Choroid plexus epithelial cell (primary cell): ENCODE results near the gene TDRD15.
"Not testable (repeated sequence)": the region's sequence is repeated elsewhere in the genome, so short reads cannot be mapped to it uniquely, and the experiment has no call there.

Experiments used
- DNase-seq: peaks from one replicate; pipeline ENCODE4 v3.0.0-alpha.2; 2010; ENCODE audit warnings: low read depth
- H3K4me3 ChIP-seq: 2 replicates; pipeline ENCODE4 v1.5.1; 2011; ENCODE audit warnings: low read depth, mild to moderate bottlenecking, control low read depth, low read length, moderate library complexity
- CTCF ChIP-seq: conservative IDR thresholded peaks from 2 replicates; pipeline ENCODE4 v1.5.1; 2011; ENCODE audit warnings: low read depth, mild to moderate bottlenecking, control low read depth, inconsistent platforms, low read length, moderate library complexity

TDRD15 gene

DNA sequence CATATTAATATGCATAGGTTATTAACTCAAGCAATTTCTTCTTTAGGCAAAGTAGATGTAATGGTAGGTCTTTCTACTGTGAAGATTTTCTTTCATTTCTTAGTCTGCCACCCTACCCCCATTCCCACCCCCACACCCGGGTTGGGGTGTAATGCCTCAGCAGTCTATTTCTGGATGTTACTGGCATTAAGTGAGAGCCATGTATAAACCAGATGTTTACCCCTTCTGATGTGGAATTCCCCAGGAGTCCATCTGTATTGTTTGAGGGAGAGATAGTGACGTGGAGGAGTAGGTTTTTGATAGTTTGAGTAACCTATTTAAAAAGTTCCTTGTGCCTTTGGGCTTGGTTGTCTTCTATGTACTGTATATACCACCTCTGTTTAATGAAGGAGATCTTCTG lies 11.8 kb downstream of the TDRD15 start:
- DNase-seq, result no peak
- H3K4me3 ChIP-seq, result no peak overlapping the region
- TF ChIP-seq CTCF, result no peak

DNA sequence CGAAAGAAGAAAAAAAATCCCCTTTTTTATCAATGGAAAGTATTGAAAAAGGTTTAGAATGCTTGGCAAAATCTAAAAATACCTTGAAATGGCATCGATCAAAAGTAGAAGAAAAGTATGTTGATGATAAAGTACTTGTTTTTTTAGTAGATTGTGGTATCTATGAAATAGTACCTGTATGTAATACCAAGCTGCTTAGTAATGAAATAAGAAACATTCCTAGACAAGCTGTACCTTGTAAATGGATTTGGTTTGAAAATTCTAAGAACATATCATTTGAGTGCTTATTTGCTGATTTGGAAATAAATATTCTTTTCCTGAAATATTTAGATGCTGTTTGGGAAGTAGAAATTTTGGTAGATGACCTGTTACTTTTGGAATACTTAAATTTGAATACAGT lies 18.4 kb downstream of the TDRD15 start:
- no peak for TF ChIP-seq CTCF
- DNase-seq, result no peak

DNA sequence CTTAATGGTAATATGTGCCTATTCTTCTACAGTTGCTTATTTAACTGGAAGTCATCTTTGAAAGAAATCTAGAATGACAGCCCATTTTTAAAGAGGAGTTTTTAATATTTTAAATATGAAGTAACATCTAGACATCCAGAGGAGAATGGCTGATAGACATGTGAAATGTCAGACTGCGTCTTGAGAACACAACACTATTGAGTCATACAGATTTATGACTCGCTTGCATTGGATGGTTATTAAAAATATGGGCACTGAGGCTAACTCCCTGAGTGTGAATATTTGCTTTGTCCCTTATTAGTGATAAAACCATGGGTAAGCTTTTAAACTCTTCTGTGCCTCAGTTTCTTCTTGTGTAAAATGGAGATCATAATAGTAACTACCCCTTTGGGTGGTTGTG lies 22.9 kb downstream of the TDRD15 start:
- H3K4me3 ChIP-seq, result no peak overlapping the region
- no peak for DNase-seq
- no peak for TF ChIP-seq CTCF

More for the DNA sequence above, 18.4 kb downstream of the TDRD15 start:
- H3K4me3 ChIP-seq, result no peak overlapping the region

DNA sequence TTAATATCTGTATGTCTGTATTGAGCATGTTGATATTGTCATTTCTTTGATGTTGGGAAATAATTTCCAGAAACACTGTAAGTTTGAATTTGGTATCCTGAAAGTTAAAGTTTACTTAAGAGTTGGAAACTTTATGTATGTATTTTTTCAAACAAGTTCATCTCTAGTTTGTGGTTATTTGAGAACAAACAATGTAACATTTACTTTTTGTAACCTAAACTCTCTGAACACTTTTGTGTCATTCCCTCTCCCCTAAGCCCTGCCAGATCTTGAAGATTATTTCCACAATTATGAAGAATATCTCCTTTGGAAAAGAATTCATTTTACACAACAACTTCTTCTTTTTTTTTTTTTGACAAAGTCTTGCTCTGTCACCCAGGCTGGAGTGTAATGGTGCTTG lies 24.9 kb downstream of the TDRD15 start:
- H3K4me3 ChIP-seq, result no peak overlapping the region
- DNase-seq, result no peak
- TF ChIP-seq CTCF, result no peak

GRCh38 chr2:21151234-21151633 lies 27.5 kb downstream of the TDRD15 start:
- DNase-seq, H3K4me3 ChIP-seq: not testable (repeated sequence)

GRCh38 chr2:21155365-21156136 lies 31.8 kb downstream of the TDRD15 start:
- H3K4me3 ChIP-seq, result no peak overlapping the region
- no peak for TF ChIP-seq CTCF
- no peak for DNase-seq

- TF ChIP-seq CTCF, result no peak
- no peak for DNase-seq
Measured at GRCh38 chr2:21161122-21161521, 37.4 kb downstream of the TDRD15 start.

More at GRCh38 chr2:21161122-21161521, 37.4 kb downstream of the TDRD15 start:
- H3K4me3 ChIP-seq, result no peak overlapping the region
